KOPT-K1 (cell line): ENCODE results near the gene HM13.

Experiments
- H3K27ac ChIP-seq: fragments of 200-600 bp; sonication (generic); 2 replicates; pipeline ENCODE4 v1.5.1; 2016; ENCODE audit warnings: antibody characterized with exemption, mild to moderate bottlenecking, low read depth, low read length; ENCODE audit not compliant: poor library complexity, severe bottlenecking
- H3K36me3 ChIP-seq: fragments of 200-600 bp; sonication (generic); 2 replicates; pipeline ENCODE4 v1.5.1; 2017; ENCODE audit warnings: antibody characterized with exemption, mild to moderate bottlenecking, low read length, moderate library complexity; ENCODE audit not compliant: insufficient read depth
- H3K9me3 ChIP-seq: fragments of 200-600 bp; sonication (generic); 2 replicates; pipeline ENCODE4 v1.5.1; 2017; ENCODE audit warnings: antibody characterized with exemption, low read length, mild to moderate bottlenecking; ENCODE audit not compliant: insufficient read depth, poor library complexity, severe bottlenecking

HM13 gene

DNA sequence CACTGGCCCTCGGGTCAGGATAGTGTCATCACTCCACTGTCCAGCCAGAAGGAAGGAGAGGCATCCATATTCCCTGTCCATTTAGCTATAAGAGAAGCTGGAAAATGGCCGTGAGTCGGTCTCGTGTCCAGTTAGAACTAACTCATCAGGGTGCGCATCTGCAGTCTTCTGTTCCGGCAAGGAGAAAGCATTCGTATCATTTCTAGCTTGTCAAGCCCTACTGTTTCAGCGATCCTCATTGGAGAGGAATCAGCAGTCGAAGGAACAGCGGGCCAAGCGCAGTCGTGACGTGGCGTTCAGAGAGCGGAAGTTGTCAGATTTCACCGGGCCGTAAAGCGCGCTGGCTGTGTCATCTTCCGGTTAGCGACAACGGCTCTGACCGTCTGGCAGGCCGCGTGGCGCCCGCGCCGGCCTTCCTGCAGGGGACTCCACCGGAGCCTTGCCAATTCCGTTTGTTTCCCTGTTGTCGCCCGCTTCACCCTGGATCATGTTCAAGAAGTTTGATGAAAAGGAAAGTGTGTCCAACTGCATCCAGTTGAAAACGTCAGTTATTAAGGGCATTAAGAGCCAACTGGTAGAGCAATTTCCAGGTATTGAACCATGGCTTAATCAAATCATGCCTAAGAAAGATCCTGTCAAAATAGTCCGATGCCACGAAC, 32.9 kb downstream of the HM13 start:
- H3K9me3 ChIP-seq: no peaks in the 10 kb centered on the region
- peak overlapping the region; percentile 68 for H3K27ac ChIP-seq
- peaks cover 85% of the 10 kb centered on the region for H3K36me3 ChIP-seq

DNA sequence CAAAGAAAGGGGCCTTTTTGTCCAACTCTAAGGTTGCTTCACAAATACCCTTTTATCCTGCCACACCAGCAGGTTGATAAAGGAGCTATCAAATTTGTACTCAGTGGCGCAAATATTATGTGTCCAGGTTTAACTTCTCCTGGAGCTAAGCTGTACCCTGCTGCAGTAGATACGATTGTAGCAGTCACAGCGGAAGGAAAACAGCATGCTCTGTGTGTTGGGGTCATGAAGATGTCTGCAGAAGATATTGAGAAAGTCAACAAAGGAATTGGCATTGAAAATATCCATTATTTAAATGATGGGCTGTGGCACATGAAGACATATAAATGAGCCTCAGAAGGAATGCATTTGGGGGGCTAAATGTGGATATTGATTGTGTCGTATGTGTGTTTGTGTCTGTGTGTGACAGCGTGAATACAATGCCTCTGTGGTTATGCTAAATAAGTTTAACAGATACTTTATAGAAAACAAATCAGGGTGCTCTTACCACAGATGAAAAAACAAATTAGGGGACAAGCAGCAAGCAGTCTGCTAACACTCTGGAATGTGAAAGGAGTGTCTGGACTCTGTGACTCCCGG, 33.6 kb downstream of the HM13 start:
- Histone ChIP-seq H3K9me3 (no peaks in the 10 kb centered on the region), H3K36me3 (peaks cover 90% of the 10 kb centered on the region), H3K27ac (peak overlapping the region; percentile 68)

DNA sequence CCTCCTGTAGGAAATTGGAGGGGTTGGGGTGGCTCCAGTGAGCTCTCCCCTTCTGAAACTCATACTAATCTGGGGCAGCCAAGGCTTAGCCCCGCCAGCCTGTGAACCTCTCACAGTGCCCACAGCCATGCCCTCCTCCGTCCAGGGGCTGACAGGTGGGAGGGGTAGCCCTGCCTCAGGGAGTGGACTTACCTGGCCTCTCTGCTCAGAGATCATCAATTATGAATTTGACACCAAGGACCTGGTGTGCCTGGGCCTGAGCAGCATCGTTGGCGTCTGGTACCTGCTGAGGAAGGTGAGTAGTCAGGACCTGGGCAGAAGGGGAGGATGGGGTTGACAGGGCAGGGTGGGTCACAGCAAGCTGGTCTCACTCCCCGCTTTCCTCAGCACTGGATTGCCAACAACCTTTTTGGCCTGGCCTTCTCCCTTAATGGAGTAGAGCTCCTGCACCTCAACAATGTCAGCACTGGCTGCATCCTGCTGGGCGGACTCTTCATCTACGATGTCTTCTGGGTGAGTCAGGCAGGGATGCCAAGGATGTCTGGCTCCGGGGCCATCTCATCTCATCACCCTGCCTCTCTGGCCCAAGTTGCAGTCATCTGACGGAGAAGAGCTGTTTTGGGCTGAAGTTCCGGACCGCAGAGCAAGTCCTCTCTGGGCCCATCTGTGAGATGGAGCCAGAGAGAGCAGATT, 34.7 kb downstream of the HM13 start:
- Histone ChIP-seq H3K27ac (peak overlapping the region; percentile 68), H3K36me3 (peaks cover 98% of the 10 kb centered on the region), H3K9me3 (no peaks in the 10 kb centered on the region)

DNA sequence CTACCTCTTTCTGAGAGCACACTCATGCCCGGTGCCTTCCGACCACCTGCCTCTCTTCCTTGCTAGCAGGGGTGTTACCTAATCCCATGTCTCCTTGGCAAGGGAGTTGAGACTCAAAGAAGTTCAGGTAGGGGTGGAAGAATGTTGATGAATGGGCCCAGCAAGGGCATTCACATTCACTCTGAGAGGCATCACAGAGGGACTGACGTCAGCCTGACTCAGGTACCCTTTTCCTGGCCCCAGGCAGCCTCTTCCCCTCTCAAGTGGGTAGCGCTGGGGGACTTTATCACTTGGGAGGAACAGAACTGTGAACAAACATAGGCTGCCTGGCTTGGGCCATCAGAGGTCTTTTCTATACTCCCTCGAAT, 35.3 kb downstream of the HM13 start:
- H3K9me3 ChIP-seq: no peaks in the 10 kb centered on the region
- peaks cover 97% of the 10 kb centered on the region for H3K36me3 ChIP-seq
- H3K27ac ChIP-seq: no peak overlapping the region

DNA sequence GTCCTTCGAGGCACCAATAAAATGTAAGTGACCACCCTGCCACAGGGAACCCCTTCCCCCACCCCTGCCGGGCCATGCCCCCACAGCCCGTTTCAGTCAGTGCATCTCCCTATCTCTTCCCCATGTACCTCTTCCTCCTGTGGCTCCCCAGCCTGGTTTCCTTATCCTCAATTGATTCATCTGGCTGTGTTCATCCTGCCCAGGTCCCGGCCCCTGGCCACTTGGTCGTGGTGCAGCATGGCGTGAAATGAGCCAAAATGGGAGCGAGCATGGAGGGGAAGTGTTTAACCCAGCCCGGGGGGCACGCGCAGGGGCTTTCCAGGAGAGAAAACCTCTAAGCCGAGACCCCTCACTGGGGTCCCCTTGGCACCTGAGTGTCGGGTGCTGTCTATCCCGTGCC, 35.9 kb downstream of the HM13 start:
- Histone ChIP-seq H3K36me3 (peaks cover 97% of the 10 kb centered on the region), H3K9me3 (no peaks in the 10 kb centered on the region), H3K27ac (no peak overlapping the region)

DNA sequence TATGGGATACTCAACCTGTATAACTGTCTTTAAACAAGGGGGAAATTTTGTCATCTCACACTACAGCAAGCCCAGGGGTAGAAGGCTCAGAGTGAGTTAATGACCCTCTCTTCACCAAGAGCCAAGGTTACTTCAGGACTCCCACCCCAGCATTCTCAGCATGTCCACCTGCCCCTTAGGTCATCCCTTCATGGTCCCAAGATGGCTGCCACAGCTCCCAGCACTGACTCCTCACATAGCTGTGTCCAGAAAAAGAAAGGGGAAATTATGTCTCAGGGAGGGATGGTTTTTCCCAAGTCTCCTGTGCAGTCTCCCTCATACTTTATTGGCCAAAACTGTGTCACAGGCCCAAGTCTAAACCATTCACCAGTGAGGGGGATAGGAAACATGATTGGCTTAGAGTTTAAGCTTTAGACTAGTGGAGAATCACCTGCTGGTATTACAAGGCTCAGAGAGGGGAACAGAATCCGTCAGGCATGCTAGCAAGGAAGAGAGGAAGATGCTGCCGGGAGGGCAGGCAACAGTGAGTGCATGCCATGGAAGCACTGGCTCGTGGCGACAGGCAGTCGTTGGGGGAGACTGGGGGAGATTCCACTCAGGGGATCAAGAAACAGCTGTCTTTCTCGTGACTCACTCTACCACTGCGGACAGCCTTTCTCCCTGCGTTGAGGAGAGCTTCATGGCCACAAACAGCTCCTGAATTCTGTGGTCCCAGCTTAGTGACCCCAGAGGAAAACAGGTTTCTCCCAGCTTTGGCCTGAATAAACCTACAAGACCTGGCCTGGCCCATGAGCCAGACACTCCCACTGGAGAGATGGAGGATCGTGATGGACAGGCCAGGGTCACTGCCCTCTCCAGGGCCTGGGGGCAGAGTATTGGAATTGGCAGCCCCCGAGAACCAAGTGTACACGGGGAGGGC, 37.2 kb downstream of the HM13 start:
- Histone ChIP-seq H3K27ac (no peak overlapping the region), H3K36me3 (peaks cover 95% of the 10 kb centered on the region), H3K9me3 (no peaks in the 10 kb centered on the region)

DNA sequence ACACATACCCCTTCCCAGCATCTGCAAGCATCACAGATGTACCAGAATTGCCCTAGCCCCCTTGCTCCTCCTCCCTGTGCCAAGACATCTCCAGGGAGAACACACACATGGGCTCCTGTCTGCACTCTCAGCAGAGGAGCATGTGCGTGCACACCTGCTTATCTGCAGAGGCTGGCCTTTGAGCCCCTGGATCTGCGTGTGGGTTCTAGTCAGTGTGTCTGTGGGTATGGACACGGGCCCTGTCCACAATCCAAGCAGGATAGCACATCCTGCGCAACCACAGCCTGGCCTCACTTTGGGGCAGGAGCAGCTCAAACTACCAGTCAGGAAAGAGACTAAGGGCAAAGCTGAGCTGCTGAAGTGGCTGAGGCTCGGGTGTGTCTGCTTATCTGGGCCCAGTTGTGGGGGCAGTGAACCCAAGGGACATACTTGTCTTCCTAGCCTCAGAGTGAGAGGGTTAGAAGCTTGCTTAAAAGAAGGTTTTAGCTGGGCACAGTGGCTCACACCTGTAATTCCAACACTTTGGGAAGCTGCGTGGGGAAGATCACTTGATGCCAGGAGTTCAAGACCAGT, 41.0 kb downstream of the HM13 start:
- Histone ChIP-seq H3K9me3 (no peaks in the 10 kb centered on the region), H3K36me3 (peaks cover 89% of the 10 kb centered on the region)

DNA sequence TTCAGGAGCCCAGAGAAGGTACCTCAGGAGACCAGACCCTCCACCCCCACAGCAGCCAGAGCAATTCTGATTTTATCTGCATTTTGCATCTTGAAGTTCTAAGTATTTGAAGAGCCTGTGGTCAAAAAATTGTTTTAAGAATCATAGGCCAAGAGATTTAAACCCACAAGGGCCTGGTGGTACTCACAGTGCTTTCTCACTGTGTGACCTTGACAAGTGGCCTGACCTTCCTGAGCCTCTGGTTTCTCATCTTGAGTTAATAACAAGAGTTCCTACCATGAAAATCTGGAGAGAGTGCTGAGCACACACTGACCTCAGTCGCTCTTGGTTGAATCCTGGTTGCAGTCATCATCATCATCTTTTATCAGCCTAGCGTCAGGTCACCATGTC, 45.5 kb downstream of the HM13 start:
- Histone ChIP-seq H3K36me3 (peaks cover 92% of the 10 kb centered on the region), H3K9me3 (no peaks in the 10 kb centered on the region), H3K27ac (peak overlapping the region; percentile 47)

More for the DNA sequence above, 41.0 kb downstream of the HM13 start:
- H3K27ac ChIP-seq: no peak overlapping the region

DNA sequence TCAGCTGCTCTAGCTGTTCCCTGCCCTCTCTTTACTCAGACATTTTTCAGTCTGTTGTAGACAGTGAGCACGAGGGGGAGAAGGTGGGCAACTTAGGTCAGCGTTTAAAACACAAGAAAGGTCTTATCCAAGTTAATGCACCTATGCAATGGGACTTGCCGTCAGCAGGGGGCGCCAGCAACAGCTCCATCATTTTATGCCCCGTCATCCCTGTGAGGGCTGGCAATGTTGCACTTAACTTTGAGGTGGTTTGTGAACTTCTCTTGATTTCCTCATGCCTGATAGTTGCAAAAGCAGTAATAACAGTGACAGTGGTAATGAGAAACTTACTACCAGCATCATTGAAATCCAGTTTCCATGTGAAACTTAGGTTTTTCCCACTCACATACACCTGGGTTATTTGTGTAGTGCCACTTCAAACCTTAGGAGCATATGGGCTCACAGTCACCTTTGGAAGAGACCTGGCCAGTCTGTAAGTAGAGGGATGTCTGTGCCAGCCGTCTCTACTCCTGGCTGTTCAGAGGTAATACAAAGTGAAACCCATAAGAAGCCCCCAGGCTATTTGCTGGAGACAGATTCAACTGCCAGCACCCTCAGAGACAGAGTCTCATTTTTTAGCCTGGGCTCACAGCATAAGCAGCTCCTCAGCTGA, 46.0 kb downstream of the HM13 start:
- Histone ChIP-seq H3K27ac (peak overlapping the region; percentile 47), H3K36me3 (peaks cover 87% of the 10 kb centered on the region), H3K9me3 (no peaks in the 10 kb centered on the region)

DNA sequence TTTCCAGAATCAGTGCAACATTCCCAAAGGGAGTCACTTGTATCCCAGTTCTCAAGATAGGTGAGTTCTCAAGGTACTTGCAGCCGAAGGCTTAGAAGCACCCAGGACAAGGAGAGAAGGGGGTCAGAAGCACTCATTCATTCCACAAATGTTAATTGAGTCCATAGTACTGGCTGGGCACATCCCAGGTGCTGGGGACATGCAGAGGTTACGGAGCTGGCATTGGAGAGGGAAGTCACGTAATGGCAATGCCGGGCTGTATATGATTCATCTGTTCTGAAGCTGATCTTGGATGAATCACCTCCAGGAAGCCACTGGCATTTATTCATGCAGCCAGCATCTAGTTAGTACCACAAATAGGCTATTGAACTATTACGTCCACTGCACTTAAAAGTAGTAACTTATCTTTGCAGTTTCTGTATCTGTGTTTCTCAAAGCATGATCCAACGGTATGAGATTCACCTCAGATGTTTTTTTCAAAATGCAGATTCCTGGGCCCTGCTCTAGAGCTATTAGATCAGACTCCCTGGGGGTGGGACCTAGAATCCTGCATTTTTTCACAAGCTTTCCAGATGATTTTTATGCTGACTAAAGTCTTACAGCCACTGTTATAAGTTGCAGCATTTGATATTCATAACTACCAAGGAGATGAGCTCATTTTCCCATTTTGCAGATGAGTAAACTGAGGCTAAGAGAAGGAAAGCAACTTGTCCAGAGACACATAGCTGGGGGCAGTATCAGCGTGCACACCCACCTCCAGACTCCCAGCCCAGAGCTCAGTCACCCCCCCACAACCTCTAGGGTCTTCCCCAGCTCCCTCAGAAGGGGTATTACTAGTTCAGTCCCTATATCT, 46.7 kb downstream of the HM13 start:
- no peaks in the 10 kb centered on the region for H3K9me3 ChIP-seq
- peaks cover 89% of the 10 kb centered on the region for H3K36me3 ChIP-seq
- H3K27ac ChIP-seq: peak overlapping the region; percentile 47

DNA sequence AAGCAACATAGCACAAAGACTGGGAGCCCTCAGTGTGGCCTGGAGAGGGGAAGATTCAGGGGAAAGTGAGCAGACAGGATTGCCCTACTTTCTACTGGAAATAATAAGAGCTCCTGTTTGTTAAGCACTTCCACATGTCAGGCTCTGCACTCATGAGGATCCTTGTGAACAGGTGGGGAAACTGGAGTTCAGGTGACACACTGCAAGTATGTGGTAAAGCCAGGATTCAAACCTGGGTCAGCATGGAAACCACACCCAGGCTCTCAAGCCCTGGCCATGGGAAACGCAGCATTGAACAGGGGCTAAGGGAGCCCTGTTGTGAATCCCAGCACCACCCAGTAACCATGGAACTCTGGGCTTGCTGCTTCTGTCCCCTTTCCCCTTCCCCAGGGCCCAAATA, 48.0 kb downstream of the HM13 start:
- no peaks in the 10 kb centered on the region for H3K9me3 ChIP-seq
- no peak overlapping the region for H3K27ac ChIP-seq
- H3K36me3 ChIP-seq: peaks cover 90% of the 10 kb centered on the region

DNA sequence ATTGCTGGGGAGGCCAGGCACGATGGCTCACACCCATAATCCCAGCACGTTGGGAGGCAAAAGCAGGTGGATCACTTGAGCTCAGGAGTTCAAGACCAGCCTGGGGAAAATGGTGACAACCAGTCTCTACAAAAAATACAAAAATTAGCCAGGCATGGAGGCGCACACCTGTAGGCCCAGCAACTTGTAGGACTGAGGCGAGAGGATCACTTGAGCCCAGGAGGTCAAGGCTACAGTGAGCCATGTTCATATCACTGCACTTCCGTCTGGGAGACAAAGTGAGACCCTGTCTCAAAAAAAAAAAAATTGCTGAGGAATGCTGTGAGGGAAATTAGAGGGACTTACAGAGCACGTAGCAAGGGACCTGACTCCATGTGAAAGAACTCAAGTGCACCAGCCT, 50.0 kb downstream of the HM13 start:
- Histone ChIP-seq H3K27ac (no peak overlapping the region), H3K36me3 (peaks cover 94% of the 10 kb centered on the region)

DNA sequence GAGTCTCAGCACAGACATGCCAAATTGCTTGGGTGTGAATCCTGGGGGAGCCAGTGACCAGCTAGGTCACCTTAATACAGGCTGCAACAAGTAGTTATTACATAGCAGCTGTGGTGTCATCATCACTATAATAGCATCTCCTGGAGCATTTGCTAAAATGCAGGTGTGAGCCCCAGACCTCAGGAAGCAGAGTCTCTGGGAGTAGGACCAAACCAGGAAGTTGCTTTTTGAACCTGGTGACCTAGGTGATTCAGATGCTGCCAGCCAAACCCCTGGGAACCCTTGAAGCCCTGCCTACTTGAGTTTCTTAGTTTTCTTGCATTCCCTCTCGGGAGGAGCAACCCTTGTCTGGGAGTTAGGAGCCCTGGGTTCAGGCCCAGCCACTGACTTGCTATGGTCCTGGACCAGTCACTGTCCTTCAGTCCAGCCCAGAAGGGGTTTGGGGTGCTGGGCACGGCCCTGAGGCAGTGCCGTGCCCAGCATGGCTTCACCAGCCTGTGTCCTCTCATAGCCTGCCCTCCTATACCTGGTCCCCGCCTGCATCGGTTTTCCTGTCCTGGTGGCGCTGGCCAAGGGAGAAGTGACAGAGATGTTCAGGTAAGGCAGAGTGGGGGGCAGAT, 51.6 kb downstream of the HM13 start:
- Histone ChIP-seq H3K9me3 (no peaks in the 10 kb centered on the region), H3K27ac (no peak overlapping the region), H3K36me3 (peaks cover 94% of the 10 kb centered on the region)

More for the DNA sequence above, 50.0 kb downstream of the HM13 start:
- no peaks in the 10 kb centered on the region for H3K9me3 ChIP-seq
